Measurements from ENCODE around the gene RPS16.

Gene RPS16

DNA sequence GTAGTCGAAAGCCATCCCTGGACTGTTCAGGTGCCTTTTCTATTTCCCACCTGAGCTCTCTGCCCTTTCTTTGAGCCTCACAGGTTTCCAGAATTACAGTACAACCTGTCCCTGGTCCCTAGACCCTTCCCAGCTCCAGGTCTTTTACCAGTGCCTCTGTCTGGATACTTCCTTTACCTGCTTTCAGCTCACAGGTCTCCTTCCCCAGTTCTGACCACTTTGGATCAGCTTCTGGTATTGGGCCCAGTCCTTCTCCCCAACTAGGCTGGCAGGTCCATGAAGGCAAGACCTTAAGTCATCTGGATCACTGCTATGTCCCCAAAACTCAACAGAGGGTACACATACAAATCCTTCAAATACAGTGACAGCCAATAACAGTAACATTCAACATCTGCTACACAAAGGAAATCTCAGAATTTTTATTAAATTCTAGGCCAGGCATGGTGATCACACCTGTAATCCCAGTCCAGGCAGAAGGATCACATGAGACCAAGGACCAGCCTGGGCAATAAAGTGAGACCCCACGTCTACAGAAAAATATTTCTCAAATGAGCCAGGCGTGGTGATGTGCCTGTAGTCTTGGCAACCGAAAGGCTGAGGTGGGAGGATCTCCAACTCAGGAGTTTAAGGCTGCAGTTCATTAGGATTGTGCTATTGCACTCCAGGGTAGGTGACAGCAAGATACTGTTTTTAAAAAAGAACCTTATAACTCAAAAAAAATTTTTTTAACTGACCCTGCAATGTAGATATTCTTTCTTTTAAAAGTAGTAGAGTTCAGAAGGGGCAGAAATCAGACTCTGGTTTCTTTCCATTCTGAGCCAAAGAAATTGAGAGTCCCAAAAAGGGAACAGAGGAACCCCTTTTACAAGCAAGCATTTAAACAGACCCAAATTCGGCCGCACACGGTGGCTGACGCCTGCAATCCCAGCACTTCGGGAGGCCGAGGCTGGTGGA is 1.3 kb downstream of the RPS16 start:
- TF ChIP-seq SIN3A (IDR thresholded peaks at IDR 0.05; ENCODE audit: borderline replicate concordance, insufficient read depth, low read length) (no peak), POLR2AphosphoS5 (IDR thresholded peaks at IDR 0.05; ENCODE audit: low read depth, low read length) (peak; percentile 9), FOXP2 (optimal IDR thresholded peaks at IDR 0.05; ENCODE audit: borderline replicate concordance, extremely low read depth, extremely low read length, insufficient read depth) (no peak), TAF1 (IDR thresholded peaks at IDR 0.05; ENCODE audit: borderline replicate concordance, insufficient read depth, low read length) (no peak)
- TF ChIP-seq, protein P1, sequence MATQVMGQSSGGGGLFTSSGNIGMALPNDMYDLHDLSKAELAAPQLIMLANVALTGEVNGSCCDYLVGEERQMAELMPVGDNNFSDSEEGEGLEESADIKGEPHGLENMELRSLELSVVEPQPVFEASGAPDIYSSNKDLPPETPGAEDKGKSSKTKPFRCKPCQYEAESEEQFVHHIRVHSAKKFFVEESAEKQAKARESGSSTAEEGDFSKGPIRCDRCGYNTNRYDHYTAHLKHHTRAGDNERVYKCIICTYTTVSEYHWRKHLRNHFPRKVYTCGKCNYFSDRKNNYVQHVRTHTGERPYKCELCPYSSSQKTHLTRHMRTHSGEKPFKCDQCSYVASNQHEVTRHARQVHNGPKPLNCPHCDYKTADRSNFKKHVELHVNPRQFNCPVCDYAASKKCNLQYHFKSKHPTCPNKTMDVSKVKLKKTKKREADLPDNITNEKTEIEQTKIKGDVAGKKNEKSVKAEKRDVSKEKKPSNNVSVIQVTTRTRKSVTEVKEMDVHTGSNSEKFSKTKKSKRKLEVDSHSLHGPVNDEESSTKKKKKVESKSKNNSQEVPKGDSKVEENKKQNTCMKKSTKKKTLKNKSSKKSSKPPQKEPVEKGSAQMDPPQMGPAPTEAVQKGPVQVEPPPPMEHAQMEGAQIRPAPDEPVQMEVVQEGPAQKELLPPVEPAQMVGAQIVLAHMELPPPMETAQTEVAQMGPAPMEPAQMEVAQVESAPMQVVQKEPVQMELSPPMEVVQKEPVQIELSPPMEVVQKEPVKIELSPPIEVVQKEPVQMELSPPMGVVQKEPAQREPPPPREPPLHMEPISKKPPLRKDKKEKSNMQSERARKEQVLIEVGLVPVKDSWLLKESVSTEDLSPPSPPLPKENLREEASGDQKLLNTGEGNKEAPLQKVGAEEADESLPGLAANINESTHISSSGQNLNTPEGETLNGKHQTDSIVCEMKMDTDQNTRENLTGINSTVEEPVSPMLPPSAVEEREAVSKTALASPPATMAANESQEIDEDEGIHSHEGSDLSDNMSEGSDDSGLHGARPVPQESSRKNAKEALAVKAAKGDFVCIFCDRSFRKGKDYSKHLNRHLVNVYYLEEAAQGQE (IDR thresholded peaks at IDR 0.05; ENCODE audit: insufficient read depth in 1 of 2, low read depth in 2 of 2, low read length in 2 of 2): no peak

GRCh38 chr19:39433480-39434079 is 2.2 kb downstream of the RPS16 start:
- TF ChIP-seq, protein P1 (IDR thresholded peaks at IDR 0.05; ENCODE audit: insufficient read depth in 1 of 2, low read depth in 2 of 2, low read length in 2 of 2): no peak
- no peak for TF ChIP-seq TAF1 (IDR thresholded peaks at IDR 0.05; ENCODE audit: borderline replicate concordance, insufficient read depth, low read length)

DNA sequence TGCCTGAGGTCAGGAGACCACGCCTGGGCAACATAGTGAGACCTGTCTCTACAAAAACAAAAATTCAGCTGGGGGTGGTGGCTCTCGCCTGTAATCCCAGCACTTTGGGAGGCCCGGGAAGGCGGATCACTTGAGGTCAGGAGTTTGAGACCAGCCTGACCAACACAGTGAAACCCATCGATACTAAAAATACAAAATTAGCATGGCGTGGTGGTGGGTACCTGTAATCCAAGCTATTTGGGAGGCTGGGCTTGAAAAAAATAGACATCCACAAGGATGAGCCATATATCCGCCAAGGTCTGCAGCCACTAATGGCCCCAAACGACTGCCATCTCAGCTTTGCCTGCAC is 3.1 kb downstream of the RPS16 start:
- TF ChIP-seq TAF1 (IDR thresholded peaks at IDR 0.05; ENCODE audit: borderline replicate concordance, insufficient read depth, low read length): no peak
- TF ChIP-seq, protein P1 (IDR thresholded peaks at IDR 0.05; ENCODE audit: insufficient read depth in 1 of 2, low read depth in 2 of 2, low read length in 2 of 2): no peak
- no peak for TF ChIP-seq SIN3A (IDR thresholded peaks at IDR 0.05; ENCODE audit: borderline replicate concordance, insufficient read depth, low read length)
- TF ChIP-seq POLR2AphosphoS5 (IDR thresholded peaks at IDR 0.05; ENCODE audit: low read depth, low read length): no peak
- TF ChIP-seq FOXP2 (optimal IDR thresholded peaks at IDR 0.05; ENCODE audit: borderline replicate concordance, extremely low read depth, extremely low read length, insufficient read depth): no peak

GRCh38 chr19:39430675-39431593 is 4.8 kb downstream of the RPS16 start:
- TF ChIP-seq FOXP2 (optimal IDR thresholded peaks at IDR 0.05; ENCODE audit: borderline replicate concordance, extremely low read depth, extremely low read length, insufficient read depth): peak; percentile 88
- TF ChIP-seq POLR2AphosphoS5 (IDR thresholded peaks at IDR 0.05; ENCODE audit: low read depth, low read length): peak; percentile 55
- TF ChIP-seq, protein P1 (IDR thresholded peaks at IDR 0.05; ENCODE audit: insufficient read depth in 1 of 2, low read depth in 2 of 2, low read length in 2 of 2): no peak
- TF ChIP-seq SIN3A (IDR thresholded peaks at IDR 0.05; ENCODE audit: borderline replicate concordance, insufficient read depth, low read length): no peak
- no peak for TF ChIP-seq TAF1 (IDR thresholded peaks at IDR 0.05; ENCODE audit: borderline replicate concordance, insufficient read depth, low read length)

Data from PFSK-1 (cell line).